HFFc6 (cell line): ENCODE data around the gene AFF2. TPM values are rescaled to one million over a fixed set of nuclear protein-coding genes. Genes with fewer than 3 reads are reported as not detected.

Source experiments
- DNase-seq: peaks from one replicate; pipeline ENCODE4 v3.0.0-alpha.2; 2018
- H3K27ac Mint-ChIP-seq: 2 replicates; pipeline ENCODE4 v1.8.0; 2020; ENCODE audit warnings: mild to moderate bottlenecking, mixed read lengths
- H3K27me3 Mint-ChIP-seq: 2 replicates; pipeline ENCODE4 v1.8.0; 2021; ENCODE audit warnings: mild to moderate bottlenecking, moderate library complexity, mixed read lengths; ENCODE audit not compliant: insufficient read depth
- H3K36me3 Mint-ChIP-seq: 2 replicates; pipeline ENCODE4 v1.8.0; 2021; ENCODE audit warnings: low read depth, mixed read lengths
- H3K4me1 Mint-ChIP-seq: 2 replicates; pipeline ENCODE4 v1.8.0; 2020; ENCODE audit warnings: low read depth, mixed read lengths
- H3K4me3 Mint-ChIP-seq: 2 replicates; pipeline ENCODE4 v1.8.0; 2020; ENCODE audit warnings: mild to moderate bottlenecking, moderate library complexity, mixed read lengths
- H3K9me3 Mint-ChIP-seq: 2 replicates; pipeline ENCODE4 v1.8.0; 2020; ENCODE audit warnings: mild to moderate bottlenecking, mixed read lengths
- CTCF ChIP-seq: fragments of 200-600 bp; sonication (generic); IDR thresholded peaks from 2 replicates; pipeline ENCODE4 v1.5.0; 2021; ENCODE audit warnings: antibody characterized with exemption, mild to moderate bottlenecking
- total RNA-seq, 6 experiments: library from RNA; stranded (reverse); fragmentation: NEBNext Ultra II Directional; extraction: Animal tissue kit (Norgen Biotek cat#: 25700); gene quantifications; 2 replicates in 1 of 6; 3 replicates in 5 of 6; pipeline ENCODE4 v1.2.3, GENCODE V29; 2021

AFF2 gene
- total RNA-seq, 6 experiments from 2014 or later: not detected

- Mint-ChIP-seq H3K4me3 (no peak overlapping the region), H3K4me1 (no peaks in the 10 kb centered on the region)
- TF ChIP-seq CTCF: no peak
Observed at GRCh38 chrX:149037281-149037870, 537.0 kb downstream of the AFF2 start.

GRCh38 chrX:149039057-149039456 is 538.6 kb downstream of the AFF2 start:
- no peaks in the 10 kb centered on the region for H3K36me3 Mint-ChIP-seq

More at GRCh38 chrX:149037281-149037870, 537.0 kb downstream of the AFF2 start:
- Mint-ChIP-seq H3K9me3 (no peaks in the 10 kb centered on the region; the same call in 1 of the 2 replicates), H3K27me3 (no peaks in the 10 kb centered on the region; the same call in 1 of the 2 replicates), H3K36me3 (no peaks in the 10 kb centered on the region), H3K27ac (no peak overlapping the region)
- no peak for DNase-seq

GRCh38 chrX:149040873-149041535 is 540.6 kb downstream of the AFF2 start:
- Mint-ChIP-seq H3K36me3 (no peaks in the 10 kb centered on the region), H3K9me3 (0 out of 2 replicates have a peak, but pooled peaks cover 5% of the 10 kb centered on the region), H3K4me1 (no peaks in the 10 kb centered on the region), H3K27me3 (no peaks in the 10 kb centered on the region; the same call in 1 of the 2 replicates), H3K4me3 (no peak overlapping the region), H3K27ac (no peak overlapping the region)
- no peak for DNase-seq
- no peak for TF ChIP-seq CTCF

More at GRCh38 chrX:149039057-149039456, 538.6 kb downstream of the AFF2 start:
- no peak for DNase-seq
- Mint-ChIP-seq H3K4me1 (no peaks in the 10 kb centered on the region), H3K9me3 (0 out of 2 replicates have a peak, but pooled peaks cover 3% of the 10 kb centered on the region), H3K27ac (no peak overlapping the region), H3K4me3 (no peak overlapping the region), H3K27me3 (no peaks in the 10 kb centered on the region; the same call in 1 of the 2 replicates)
- no peak for TF ChIP-seq CTCF

- H3K27me3 Mint-ChIP-seq: no peaks in the 10 kb centered on the region
Observed at GRCh38 chrX:149043401-149043800, 543.0 kb downstream of the AFF2 start.

GRCh38 chrX:149044471-149044870 is 544.1 kb downstream of the AFF2 start:
- no peak overlapping the region for H3K4me3 Mint-ChIP-seq
- TF ChIP-seq CTCF: no peak

More at GRCh38 chrX:149043401-149043800, 543.0 kb downstream of the AFF2 start:
- no peak for TF ChIP-seq CTCF
- no peaks in the 10 kb centered on the region for H3K36me3 Mint-ChIP-seq
- 0 out of 2 replicates have a peak, but pooled peaks cover 5% of the 10 kb centered on the region for H3K9me3 Mint-ChIP-seq
- H3K27ac Mint-ChIP-seq: no peak overlapping the region
- no peak overlapping the region for H3K4me3 Mint-ChIP-seq
- no peak for DNase-seq
- no peaks in the 10 kb centered on the region for H3K4me1 Mint-ChIP-seq

More at GRCh38 chrX:149044471-149044870, 544.1 kb downstream of the AFF2 start:
- 0 out of 2 replicates have a peak, but pooled peaks cover 5% of the 10 kb centered on the region for H3K9me3 Mint-ChIP-seq
- DNase-seq: no peak
- no peaks in the 10 kb centered on the region for H3K27me3 Mint-ChIP-seq
- no peaks in the 10 kb centered on the region for H3K36me3 Mint-ChIP-seq
- no peak overlapping the region for H3K27ac Mint-ChIP-seq
- no peaks in the 10 kb centered on the region for H3K4me1 Mint-ChIP-seq
